Left colon (tissue), 2 donors: ENCODE results near the gene TAF11. TPM values are rescaled to one million over a fixed set of nuclear protein-coding genes. Genes with fewer than 3 reads are reported as not detected.

Source experiments
- ATAC-seq: fragments of 200-7000 bp; cut with Tn5 transposase; one replicate; pipeline ENCODE4 v1.9.1; 2020; ENCODE audit warnings: mild to moderate bottlenecking, moderate library complexity
- DNase-seq, 2 donors: peaks; one replicate each; pipeline ENCODE4 v3.0.0-alpha.2; 2020
- intact Hi-C, 2 donors: fragments of 100-400 bp; cut with DNase I in 1 of 2; cut with micrococcal nuclease in 1 of 2; formaldehyde crosslinking; loops; one replicate each; pipeline versions ENCODE4 v1.11.2 to v1.14.0; 2022; cut with DNase I, micrococcal nuclease
- total RNA-seq, 2 donors: library from RNA; stranded (reverse); fragmentation: NEBNext Ultra II Directional; extraction: Animal tissue kit (Norgen Biotek cat#: 25700); gene quantifications; one replicate each; pipeline ENCODE4 v1.2.1, GENCODE V29; 2021
- donor health status: DM: no; HTN: no; CAD: no.
- donor health status: DM: yes; HTN: yes; CAD: no.

The TAF11 gene
- total RNA-seq, 2 donors from 2014 or later = 21.6 to 25.0 TPM

GRCh38 chr6:34834789-34835518, 52.9 kb downstream of the TAF11 start:
- DNase-seq (no peak), ATAC-seq (no peak)
- intact Hi-C loops = no loop called here

GRCh38 chr6:34832942-34833341, 54.9 kb downstream of the TAF11 start:
- no peak for ATAC-seq
- no peak for DNase-seq
- intact Hi-C loops = no loop called here

GRCh38 chr6:34829137-34829536, 58.7 kb downstream of the TAF11 start:
- no peak for DNase-seq
- ATAC-seq = no peak
- intact Hi-C loops = no loop called here

Other genes starting within 250 kb of the TAF11 start
- 10 to 100 TPM; 48.0 to 57.6 TPM for gene ILRUN, start 191.3 kb downstream of the TAF11 start, total RNA-seq
- gene SNRPC, start 130.5 kb downstream of the TAF11 start, total RNA-seq = 10 to 100 TPM; 54.8 to 60.7 TPM
- gene BLTP3A, start 96.0 kb downstream of the TAF11 start, total RNA-seq = 1 to 10 TPM; 7.5 to 9.7 TPM
- gene ANKS1A, start 1.2 kb upstream of the TAF11 start, total RNA-seq = 10 to 100 TPM; 31.8 to 32.0 TPM